Gastrocnemius medialis (tissue), 4 donors: ENCODE data around the gene PTPRN2.

Source experiments
- CTCF ChIP-seq, 5 experiments: fragments of 450-650 bp in 3 of 5; fragments of 200-600 bp in 2 of 5; sonication (generic) in 2 of 5; IDR thresholded peaks in 4 of 5; conservative IDR thresholded peaks in 1 of 5; 1 replicate in 4 of 5; 2 replicates in 1 of 5; pipeline ENCODE4 v1.5.1; 2016 to 2019; ENCODE audit warnings: antibody characterized with exemption in 5 of 5, mild to moderate bottlenecking in 3 of 5, moderate library complexity in 3 of 5
- POLR2A ChIP-seq, 2 donors: fragments of 450-650 bp; IDR thresholded peaks; one replicate each; pipeline ENCODE4 v1.6.1; 2017; ENCODE audit warnings: antibody characterized with exemption in 2 of 2, mild to moderate bottlenecking in 2 of 2, moderate library complexity in 2 of 2

- TF ChIP-seq CTCF (IDR thresholded peaks at IDR 0.05 in 4 of 5, conservative IDR thresholded peaks at IDR 0.05 in 1 of 5): no peak
- TF ChIP-seq POLR2A (IDR thresholded peaks at IDR 0.05): no peak
These were observed 755.2 kb downstream of the PTPRN2 start for GRCh38 chr7:157832421-157832820.
